ENCODE results near the gene BTAF1.

GRCh38 chr10:91880310-91880709 is 43.3 kb upstream of the BTAF1 start:
- TF ChIP-seq CTCF (IDR thresholded peaks at IDR 0.05) = no peak
- TF ChIP-seq POLR2A (IDR thresholded peaks at IDR 0.05) = no peak

Measured in thyroid gland (tissue), 4 donors.